Memory B cell (primary cell): Measurements from ENCODE around the gene C2orf92.

Experiments
- ATAC-seq: fragments of 150-1000 bp; cut with Tn5 transposase; 2 replicates; pipeline ENCODE4 v1.10.0; 2021; ENCODE audit warnings: low read depth, mild to moderate bottlenecking, moderate library complexity
- DNase-seq, 2 donors: peaks; one replicate each; pipeline ENCODE4 v3.0.0; 2022; ENCODE audit warnings: low spot score in 2 of 2
- H3K27ac Mint-ChIP-seq: one replicate; pipeline ENCODE4 v1.8.0; 2022; ENCODE audit warnings: mild to moderate bottlenecking, moderate library complexity, mixed read lengths
- H3K27me3 Mint-ChIP-seq: one replicate; pipeline ENCODE4 v1.8.0; 2022; ENCODE audit warnings: mixed read lengths
- H3K36me3 Mint-ChIP-seq: one replicate; pipeline ENCODE4 v1.8.0; 2022; ENCODE audit warnings: mild to moderate bottlenecking, mixed read lengths
- H3K4me1 Mint-ChIP-seq: one replicate; pipeline ENCODE4 v1.8.0; 2022; ENCODE audit warnings: mixed read lengths
- H3K4me3 Mint-ChIP-seq: one replicate; pipeline ENCODE4 v1.8.0; 2022; ENCODE audit warnings: mild to moderate bottlenecking, moderate library complexity, mixed read lengths
- H3K9me3 Mint-ChIP-seq: one replicate; pipeline ENCODE4 v1.8.0; 2022; ENCODE audit warnings: mixed read lengths

C2orf92 gene

DNA sequence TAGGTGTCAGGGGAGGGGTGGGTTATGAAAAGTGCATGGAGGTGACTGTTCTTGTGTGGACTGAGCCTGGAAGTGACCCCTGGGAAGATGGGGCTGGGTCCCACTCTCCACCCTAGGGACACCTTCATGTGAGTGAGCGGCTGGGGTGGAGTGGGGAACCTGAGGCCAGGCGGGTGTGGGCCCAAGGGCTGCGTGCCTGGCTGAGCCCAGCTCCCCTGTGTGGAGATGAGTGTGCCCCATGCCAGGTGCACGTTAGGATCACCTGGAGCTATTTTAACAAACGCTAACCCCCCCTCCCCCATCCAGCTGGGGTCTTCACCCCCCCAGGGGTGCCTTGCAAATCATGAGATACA is 70.4 kb downstream of the C2orf92 start:
- Mint-ChIP-seq H3K4me1 (peaks cover 10% of the 10 kb centered on the region), H3K27me3 (peaks cover 5% of the 10 kb centered on the region), H3K9me3 (no peaks in the 10 kb centered on the region), H3K36me3 (peaks cover 7% of the 10 kb centered on the region), H3K4me3 (no peak overlapping the region), H3K27ac (no peak overlapping the region)
- DNase-seq, result no peak
- ATAC-seq, result no peak

DNA sequence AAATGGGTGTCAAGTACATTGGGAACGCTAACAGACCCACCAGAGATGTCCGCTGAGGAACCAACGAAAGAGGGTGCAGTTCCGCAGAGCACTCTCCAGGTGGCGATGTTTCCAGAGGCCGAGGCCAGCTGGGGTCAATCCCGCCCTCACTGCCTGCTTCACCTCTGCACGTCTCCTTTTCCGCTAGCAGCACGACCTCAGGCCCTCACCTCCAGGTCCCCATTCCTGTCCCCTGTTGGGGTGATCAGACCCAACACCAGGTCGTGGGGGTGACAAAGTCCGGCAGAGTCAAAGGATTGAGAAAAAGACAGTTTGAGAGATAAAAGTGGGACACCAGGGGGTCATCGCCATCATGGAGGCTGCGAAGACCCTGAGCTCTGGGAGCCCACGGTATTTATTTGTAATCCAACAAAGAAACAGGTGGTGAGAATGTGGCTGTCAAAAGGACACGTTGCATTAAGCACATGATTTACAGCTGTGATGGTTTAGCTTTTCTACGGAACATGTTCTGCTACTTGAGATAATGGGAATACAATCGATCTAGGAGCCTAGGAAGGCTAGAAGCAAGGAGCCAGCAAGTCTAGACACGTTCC is 71.2 kb downstream of the C2orf92 start:
- ATAC-seq, result peak; percentile 74
- Mint-ChIP-seq H3K4me1 (peaks cover 14% of the 10 kb centered on the region), H3K27ac (no peak overlapping the region)

DNA sequence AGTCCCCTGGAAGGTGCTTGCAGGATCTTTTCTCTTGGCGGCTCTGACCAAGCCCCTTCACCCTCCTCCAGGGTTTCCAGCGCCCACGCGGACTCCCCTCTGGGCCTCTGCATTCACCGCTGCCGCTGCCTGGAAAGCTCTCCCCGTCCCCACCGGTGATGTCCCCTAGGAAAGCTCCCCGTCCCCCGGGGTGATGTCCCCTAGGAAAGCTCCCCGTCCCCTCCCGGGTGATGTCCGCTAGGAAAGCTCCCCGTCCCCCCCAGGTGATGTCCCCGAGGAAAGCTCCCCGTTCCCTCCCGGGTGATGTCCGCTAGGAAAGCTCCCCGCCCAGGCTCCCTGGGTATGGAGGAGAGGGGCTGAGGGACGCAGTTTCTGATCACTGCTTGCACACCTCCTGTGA is 71.7 kb downstream of the C2orf92 start:
- H3K4me1 Mint-ChIP-seq, result peaks cover 18% of the 10 kb centered on the region
- no peak overlapping the region for H3K4me3 Mint-ChIP-seq
- peaks cover 8% of the 10 kb centered on the region for H3K36me3 Mint-ChIP-seq
- H3K9me3 Mint-ChIP-seq, result no peaks in the 10 kb centered on the region
- ATAC-seq (no peak), DNase-seq (no peak)
- peaks cover 4% of the 10 kb centered on the region for H3K27me3 Mint-ChIP-seq
- no peak overlapping the region for H3K27ac Mint-ChIP-seq

More for the DNA sequence above, 71.2 kb downstream of the C2orf92 start:
- peak; percentile 38 to 45 for DNase-seq
- H3K36me3 Mint-ChIP-seq, result peaks cover 7% of the 10 kb centered on the region
- no peaks in the 10 kb centered on the region for H3K9me3 Mint-ChIP-seq
- H3K27me3 Mint-ChIP-seq, result peaks cover 5% of the 10 kb centered on the region
- peak overlapping the region; percentile 25 for H3K4me3 Mint-ChIP-seq

DNA sequence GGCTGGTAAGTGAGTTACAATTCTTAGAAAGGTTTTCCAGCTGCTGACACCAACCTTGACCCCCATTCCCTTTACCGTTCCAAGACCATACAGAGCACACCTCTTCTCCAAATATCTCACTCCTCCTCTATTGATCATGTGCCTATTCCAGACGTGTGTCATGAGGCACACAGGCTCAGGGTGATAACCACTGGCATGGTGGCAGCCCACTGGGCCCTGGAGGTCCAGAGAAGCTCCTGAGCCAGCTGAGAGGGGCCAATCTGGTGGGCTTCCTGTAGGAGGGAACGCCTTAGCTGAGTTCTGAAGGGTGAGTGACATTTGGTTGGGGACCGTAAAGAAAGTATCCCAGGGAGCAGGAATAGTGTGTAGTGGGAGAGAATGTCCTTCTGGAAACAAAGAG is 72.2 kb downstream of the C2orf92 start:
- H3K36me3 Mint-ChIP-seq, result peaks cover 8% of the 10 kb centered on the region
- no peaks in the 10 kb centered on the region for H3K9me3 Mint-ChIP-seq
- no peak overlapping the region for H3K27ac Mint-ChIP-seq
- H3K27me3 Mint-ChIP-seq, result peaks cover 1% of the 10 kb centered on the region
- DNase-seq, result no peak
- no peak for ATAC-seq
- no peak overlapping the region for H3K4me3 Mint-ChIP-seq
- H3K4me1 Mint-ChIP-seq, result peaks cover 18% of the 10 kb centered on the region

DNA sequence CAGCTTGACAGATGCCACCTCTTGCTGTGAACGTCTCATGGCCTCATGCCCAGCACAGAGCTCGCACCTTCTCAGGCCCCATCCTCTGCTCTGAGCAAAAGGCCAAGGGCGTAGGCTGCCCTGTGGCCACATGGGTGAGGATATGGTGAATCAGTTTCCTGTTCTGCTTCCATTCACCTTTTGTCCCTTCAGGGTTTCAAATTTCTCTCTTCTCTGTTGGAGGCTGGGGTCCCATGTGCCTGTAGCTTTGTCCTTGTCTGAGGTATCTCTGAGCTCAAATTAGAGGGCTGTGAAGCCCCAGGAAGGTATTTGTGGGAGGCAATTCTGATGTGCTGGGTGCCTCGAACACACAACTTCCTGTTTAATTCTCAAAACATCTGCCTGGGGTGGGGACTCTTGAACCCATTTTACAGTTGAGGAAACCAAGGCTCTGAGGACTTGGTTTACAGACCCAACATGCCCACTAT is 72.9 kb downstream of the C2orf92 start:
- no peak for DNase-seq
- no peak overlapping the region for H3K4me3 Mint-ChIP-seq

DNA sequence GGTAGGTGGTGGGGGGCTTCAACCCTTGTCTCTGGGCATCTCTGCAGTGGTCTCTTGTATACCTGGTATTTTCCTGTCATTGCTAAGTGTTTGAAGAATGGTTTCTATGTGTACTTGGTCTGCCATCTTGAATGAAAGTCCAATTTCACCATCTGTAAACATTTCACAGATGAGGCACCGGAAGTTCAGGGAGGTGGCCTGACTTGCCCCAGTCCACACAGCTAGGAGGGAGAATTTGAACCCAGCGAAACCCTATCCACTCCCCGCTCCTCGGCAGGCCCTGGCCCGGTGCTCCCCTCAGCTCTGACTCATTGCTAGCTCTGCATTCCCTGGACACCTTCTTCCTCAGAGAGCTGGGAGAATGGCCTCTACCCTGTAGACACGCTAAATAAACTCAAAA is 74.4 kb downstream of the C2orf92 start:
- Mint-ChIP-seq H3K36me3 (peaks cover 12% of the 10 kb centered on the region), H3K9me3 (no peaks in the 10 kb centered on the region), H3K27me3 (no peaks in the 10 kb centered on the region), H3K4me1 (peaks cover 28% of the 10 kb centered on the region), H3K4me3 (no peak overlapping the region), H3K27ac (no peak overlapping the region)
- DNase-seq (no peak), ATAC-seq (no peak)

More for the DNA sequence above, 72.9 kb downstream of the C2orf92 start:
- H3K9me3 Mint-ChIP-seq, result no peaks in the 10 kb centered on the region
- no peak overlapping the region for H3K27ac Mint-ChIP-seq
- peaks cover 1% of the 10 kb centered on the region for H3K27me3 Mint-ChIP-seq
- H3K4me1 Mint-ChIP-seq, result peaks cover 20% of the 10 kb centered on the region
- peaks cover 12% of the 10 kb centered on the region for H3K36me3 Mint-ChIP-seq
- ATAC-seq, result no peak

DNA sequence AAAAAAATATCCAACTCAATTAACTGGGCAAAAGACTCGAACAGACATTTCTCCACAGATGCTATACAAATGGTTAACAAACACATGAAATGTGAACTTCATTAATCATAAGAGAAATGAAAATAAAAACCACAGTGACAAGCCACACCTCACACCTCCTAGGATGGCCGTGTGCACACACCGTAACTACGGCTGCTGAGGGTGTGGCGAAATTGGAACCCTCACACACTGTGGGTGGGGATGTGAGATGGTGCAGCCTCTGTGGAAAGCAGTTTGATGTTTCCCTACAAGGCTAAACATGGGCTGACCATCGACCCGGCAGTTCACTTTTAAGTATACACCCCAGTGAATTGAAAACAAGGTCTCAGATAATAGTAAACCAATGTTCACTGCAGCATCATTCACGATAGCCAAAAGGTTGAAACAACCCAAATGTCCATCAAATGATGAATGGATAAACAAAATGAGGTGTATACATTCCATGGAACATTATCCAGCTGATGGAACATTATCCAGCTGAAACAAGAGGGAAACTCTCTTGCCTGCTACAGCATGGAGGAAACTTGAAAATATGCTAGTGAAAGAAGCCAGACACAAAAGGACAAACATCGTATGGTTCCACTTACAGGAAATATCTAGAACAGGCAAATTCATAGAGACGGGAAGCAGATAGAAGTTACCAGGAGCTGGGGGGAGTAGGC is 76.1 kb downstream of the C2orf92 start:
- Mint-ChIP-seq H3K9me3 (peaks cover 4% of the 10 kb centered on the region), H3K36me3 (peaks cover 19% of the 10 kb centered on the region), H3K27ac (no peak overlapping the region), H3K4me3 (no peak overlapping the region), H3K27me3 (no peaks in the 10 kb centered on the region), H3K4me1 (peaks cover 30% of the 10 kb centered on the region)
- DNase-seq (no peak), ATAC-seq (peak; percentile 51)

DNA sequence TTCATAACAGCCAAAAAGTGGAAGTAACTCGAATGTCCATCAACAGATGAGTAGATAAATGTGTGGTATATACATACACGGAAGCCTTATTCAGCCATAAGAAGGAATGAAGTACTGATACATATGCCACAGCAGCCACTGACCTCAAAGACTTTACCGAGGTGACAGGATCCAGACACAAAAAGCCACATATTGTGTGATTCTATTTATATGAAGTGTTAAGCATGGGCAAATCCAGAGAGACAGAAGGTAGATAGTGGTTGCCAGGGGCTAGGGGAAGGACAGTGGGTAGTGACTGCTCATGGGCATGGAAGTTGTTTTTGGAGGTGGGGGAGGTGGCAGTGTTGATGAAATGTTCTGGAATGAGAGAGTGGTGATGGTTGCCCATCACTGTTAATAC is 77.8 kb downstream of the C2orf92 start:
- H3K4me1 Mint-ChIP-seq, result peaks cover 26% of the 10 kb centered on the region
- H3K36me3 Mint-ChIP-seq, result peaks cover 29% of the 10 kb centered on the region
- peak overlapping the region; percentile 74 for H3K27ac Mint-ChIP-seq
- peaks cover 4% of the 10 kb centered on the region for H3K9me3 Mint-ChIP-seq
- no peak for ATAC-seq
- H3K4me3 Mint-ChIP-seq, result no peak overlapping the region
- H3K27me3 Mint-ChIP-seq, result no peaks in the 10 kb centered on the region
- DNase-seq, result no peak

DNA sequence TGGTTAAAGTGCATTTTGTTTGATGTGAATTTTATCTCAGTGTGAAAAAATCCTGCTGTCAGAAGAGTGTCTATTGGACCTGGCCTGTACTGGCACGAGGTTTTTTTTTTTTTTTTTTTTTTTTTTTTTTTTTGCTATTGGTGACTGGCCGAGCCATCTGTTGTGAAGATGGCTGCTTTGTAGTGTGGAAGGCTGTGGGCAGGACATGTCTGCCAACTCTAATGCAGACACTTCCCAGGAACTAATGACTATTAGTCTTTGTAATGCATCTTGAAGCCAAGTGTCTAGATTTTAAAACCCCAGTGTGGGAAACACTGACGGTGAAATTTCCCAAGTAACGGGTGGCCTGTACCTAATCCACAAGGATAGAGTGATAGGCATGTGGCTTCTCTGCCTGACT is 78.2 kb downstream of the C2orf92 start:
- H3K27me3 Mint-ChIP-seq, result no peaks in the 10 kb centered on the region
- H3K4me1 Mint-ChIP-seq, result peaks cover 23% of the 10 kb centered on the region
- no peak for DNase-seq
- H3K4me3 Mint-ChIP-seq, result no peak overlapping the region
- ATAC-seq, result no peak
- H3K36me3 Mint-ChIP-seq, result peaks cover 29% of the 10 kb centered on the region
- H3K9me3 Mint-ChIP-seq, result peaks cover 4% of the 10 kb centered on the region
- peak overlapping the region; percentile 74 for H3K27ac Mint-ChIP-seq

DNA sequence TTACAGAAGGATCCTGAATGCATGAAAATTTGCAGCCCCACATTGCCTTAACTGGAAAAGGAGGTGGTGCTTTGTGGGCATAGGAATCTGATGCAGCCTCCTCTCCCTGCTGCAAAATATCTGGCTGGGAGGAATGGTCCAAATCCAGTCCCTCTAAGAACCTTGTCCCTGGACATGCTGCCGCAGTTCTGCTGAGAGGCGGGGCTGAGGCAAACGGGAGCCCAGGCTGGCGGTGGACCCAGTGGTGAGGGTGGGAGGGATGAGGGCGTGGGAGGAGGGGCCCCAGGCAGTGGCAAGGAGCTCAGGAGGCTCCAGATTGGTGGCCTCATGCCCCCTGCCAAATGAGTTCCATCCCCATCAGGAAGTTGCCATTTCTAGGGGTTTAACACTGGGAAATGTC is 80.1 kb downstream of the C2orf92 start:
- H3K4me1 Mint-ChIP-seq, result peaks cover 21% of the 10 kb centered on the region
- peaks cover 4% of the 10 kb centered on the region for H3K9me3 Mint-ChIP-seq
- no peak overlapping the region for H3K4me3 Mint-ChIP-seq
- DNase-seq (no peak), ATAC-seq (no peak)
- H3K36me3 Mint-ChIP-seq, result peaks cover 24% of the 10 kb centered on the region
- peak overlapping the region; percentile 84 for H3K27ac Mint-ChIP-seq
- no peaks in the 10 kb centered on the region for H3K27me3 Mint-ChIP-seq

DNA sequence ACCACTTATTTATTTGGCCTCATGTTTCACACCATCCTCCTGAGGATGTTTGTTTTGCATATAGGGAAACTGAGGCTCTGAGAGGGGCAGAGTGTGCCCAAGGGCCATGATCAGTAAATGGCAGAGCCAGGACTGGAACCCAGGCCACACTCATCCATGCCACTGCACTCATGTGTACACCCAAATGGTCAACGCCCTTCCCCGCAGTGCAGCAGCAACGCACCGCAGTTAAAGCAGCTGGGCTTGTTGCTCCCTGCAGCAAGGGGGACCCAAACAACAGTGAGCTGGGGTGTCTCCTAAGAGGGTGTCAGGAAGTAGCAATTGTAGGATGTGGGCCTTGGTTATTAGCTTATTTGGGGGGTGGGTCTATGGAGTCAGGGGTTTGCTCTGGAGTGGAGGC is 80.5 kb downstream of the C2orf92 start:
- Mint-ChIP-seq H3K36me3 (peaks cover 24% of the 10 kb centered on the region), H3K9me3 (peaks cover 4% of the 10 kb centered on the region), H3K4me1 (peaks cover 21% of the 10 kb centered on the region), H3K27me3 (no peaks in the 10 kb centered on the region), H3K4me3 (no peak overlapping the region), H3K27ac (no peak overlapping the region)
- ATAC-seq (no peak), DNase-seq (no peak)

DNA sequence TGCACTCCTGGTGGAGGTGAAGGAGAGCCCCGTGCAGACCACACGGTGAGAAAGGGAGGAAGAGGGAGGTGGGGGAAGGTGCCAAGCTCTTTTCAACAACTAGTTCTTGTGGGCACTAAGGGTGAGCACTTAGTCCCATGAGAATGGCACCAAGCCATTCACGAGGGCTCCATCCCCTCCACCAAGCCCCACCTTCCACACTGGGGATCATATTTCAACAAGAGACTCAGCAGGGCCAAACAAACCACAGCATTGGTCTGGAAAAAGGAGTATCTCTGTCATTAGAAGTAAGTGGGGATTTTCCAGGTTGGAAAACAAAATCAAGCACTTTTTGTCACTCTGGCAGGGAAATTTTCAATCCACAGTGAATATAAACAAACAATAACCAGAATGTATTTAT is 82.2 kb downstream of the C2orf92 start:
- peaks cover 14% of the 10 kb centered on the region for H3K4me1 Mint-ChIP-seq
- peak overlapping the region; percentile 36 for H3K27ac Mint-ChIP-seq
- no peak for ATAC-seq
- peaks cover 4% of the 10 kb centered on the region for H3K9me3 Mint-ChIP-seq
- DNase-seq, result no peak
- no peaks in the 10 kb centered on the region for H3K27me3 Mint-ChIP-seq
- no peak overlapping the region for H3K4me3 Mint-ChIP-seq
- H3K36me3 Mint-ChIP-seq, result peaks cover 28% of the 10 kb centered on the region
